Lung (tissue), 12 donors: ENCODE measurements around the gene TCF12. TPM values are rescaled to one million over a fixed set of nuclear protein-coding genes. Genes with fewer than 3 reads are reported as not detected.

Experiments
- ATAC-seq: fragments of 200-7000 bp; cut with Tn5 transposase; one replicate; pipeline ENCODE4 v1.9.1; 2020; ENCODE audit warnings: moderate number of reproducible peaks; ENCODE audit not compliant: insufficient read depth, low FRiP score
- DNase-seq, 3 donors: peaks; one replicate each; pipeline ENCODE4 v3.0.0-alpha.2; 2013 to 2017
- H3K27ac ChIP-seq, 2 donors: one replicate each; pipeline ENCODE4 v1.5.1; 2013; ENCODE audit warnings: mild to moderate bottlenecking in 2 of 2, moderate library complexity in 2 of 2, control low read depth in 1 of 2, inconsistent platforms in 1 of 2, low read depth in 1 of 2, low read length in 1 of 2
- H3K27me3 ChIP-seq, 3 donors: one replicate each; pipeline ENCODE4 v1.5.1; 2013; ENCODE audit warnings: low read length in 2 of 3; ENCODE audit not compliant: control insufficient read depth in 3 of 3, insufficient read depth in 3 of 3
- H3K36me3 ChIP-seq, 4 donors: one replicate each; pipeline ENCODE4 v1.5.1; 2013; ENCODE audit warnings: low read length in 4 of 4, mild to moderate bottlenecking in 1 of 4, moderate library complexity in 1 of 4; ENCODE audit not compliant: control insufficient read depth in 4 of 4, insufficient read depth in 4 of 4
- H3K4me1 ChIP-seq, 5 donors: one replicate each; pipeline ENCODE4 v1.5.1; 2013; ENCODE audit warnings: low read length in 5 of 5, mild to moderate bottlenecking in 2 of 5, moderate library complexity in 1 of 5; ENCODE audit not compliant: control insufficient read depth in 5 of 5, insufficient read depth in 5 of 5
- H3K4me3 ChIP-seq: one replicate; pipeline ENCODE4 v1.5.1; 2013; ENCODE audit warnings: mild to moderate bottlenecking, control low read depth, moderate library complexity
- H3K9ac ChIP-seq, 2 donors: one replicate each; pipeline ENCODE4 v1.5.1; 2013; ENCODE audit warnings: low read length in 2 of 2, control low read depth in 1 of 2; ENCODE audit not compliant: insufficient read depth in 1 of 2
- H3K9me3 ChIP-seq, 4 donors: one replicate each; pipeline ENCODE4 v1.5.1; 2013; ENCODE audit warnings: low read length in 3 of 4, mild to moderate bottlenecking in 1 of 4, moderate library complexity in 1 of 4; ENCODE audit not compliant: control insufficient read depth in 4 of 4, insufficient read depth in 3 of 4
- CTCF ChIP-seq: IDR thresholded peaks from 2 replicates; pipeline ENCODE4 v1.5.1; 2012; ENCODE audit warnings: mild to moderate bottlenecking; ENCODE audit errors: control extremely low read depth, extremely low read depth
- WGBS, 2 donors: extraction: QIAGEN DNeasy Blood & Tissue Kit; methylation state at CpG; one replicate each; pipeline ENCODE4 v1.1.7; 2013; 5-methylcytosine and 5-hydroxymethylcytosine counted together
- polyA plus RNA-seq, 2 donors: library from polyadenylated mRNA; stranded (reverse); fragments of 200-250 nt; gene quantifications; one replicate each; pipeline ENCODE4 v1.2.1, GENCODE V29; 2013
- total RNA-seq, 2 donors: library from RNA; depleted of rRNA in 1 of 2; stranded (reverse); fragments of >200 nt in 1 of 2; gene quantifications; one replicate each; pipeline ENCODE4 v1.2.1, GENCODE V29; 2014 to 2021
- donor health status: control.
- donor health status: control.
- donor health status: Bipolar disorder and iron deficiency.
- donor health status: healthy.
- donor health status: DM: yes; HTN: yes; CAD: no.

The TCF12 gene
- total and polyA plus RNA-seq, 4 donors = 9.6 to 314 (median 56.3) TPM

- H3K27ac ChIP-seq = no peak overlapping the region
- peaks cover 13 to 22% (median 14%) of the 10 kb centered on the region in 4 donors for H3K36me3 ChIP-seq
- H3K4me3 ChIP-seq = no peak overlapping the region
- TF ChIP-seq CTCF = no peak
- ATAC-seq = no peak
- H3K27me3 ChIP-seq = no peaks in the 10 kb centered on the region
- no peaks in the 10 kb centered on the region for H3K9me3 ChIP-seq
- H3K9ac ChIP-seq = no peak overlapping the region
- no peak for DNase-seq
- H3K4me1 ChIP-seq = peaks cover 0 to 5% (median 0%) of the 10 kb centered on the region in 5 donors
Observed at GRCh38 chr15:57251308-57251707, 332.9 kb downstream of the TCF12 start.

- peaks cover 10 to 22% (median 14%) of the 10 kb centered on the region in 4 donors for H3K36me3 ChIP-seq
- no peak for ATAC-seq
- H3K4me3 ChIP-seq = no peak overlapping the region
- no peak overlapping the region for H3K27ac ChIP-seq
- WGBS, 2 donors = 78 to 87% methylated on average over 6 of the region's 6 CpGs
- H3K27me3 ChIP-seq = no peaks in the 10 kb centered on the region
- no peaks in the 10 kb centered on the region for H3K9me3 ChIP-seq
- no peak overlapping the region for H3K9ac ChIP-seq
- DNase-seq = no peak
- TF ChIP-seq CTCF = no peak
- H3K4me1 ChIP-seq = peaks cover 0 to 5% (median 0%) of the 10 kb centered on the region in 5 donors
Observed at GRCh38 chr15:57251941-57252340, 333.5 kb downstream of the TCF12 start.

GRCh38 chr15:57253082-57253481, 334.6 kb downstream of the TCF12 start:
- H3K4me3 ChIP-seq = no peak overlapping the region
- H3K27ac ChIP-seq = no peak overlapping the region
- ATAC-seq (no peak), DNase-seq (no peak)
- no peaks in the 10 kb centered on the region for H3K27me3 ChIP-seq
- 73 to 80% methylated on average over 5 of the region's 5 CpGs for WGBS, 2 donors
- H3K36me3 ChIP-seq = peaks cover 7 to 23% (median 9%) of the 10 kb centered on the region in 4 donors
- H3K9ac ChIP-seq = no peak overlapping the region
- H3K4me1 ChIP-seq = peaks cover 0 to 5% (median 0%) of the 10 kb centered on the region in 5 donors
- no peaks in the 10 kb centered on the region for H3K9me3 ChIP-seq
- no peak for TF ChIP-seq CTCF

GRCh38 chr15:57253500-57253899, 335.1 kb downstream of the TCF12 start:
- Histone ChIP-seq H3K27ac (no peak overlapping the region), H3K9me3 (no peaks in the 10 kb centered on the region), H3K27me3 (no peaks in the 10 kb centered on the region), H3K4me1 (peaks cover 0 to 5% (median 0%) of the 10 kb centered on the region in 5 donors), H3K9ac (no peak overlapping the region), H3K4me3 (no peak overlapping the region), H3K36me3 (peaks cover 7 to 23% (median 9%) of the 10 kb centered on the region in 4 donors)
- no peak for TF ChIP-seq CTCF
- 85 to 97% methylated on average over 2 of the region's 2 CpGs for WGBS, 2 donors
- no peak for DNase-seq
- ATAC-seq = no peak
